Fibroblast of lung (primary cell): ENCODE data around the gene BRINP2. TPM values are rescaled to one million over a fixed set of nuclear protein-coding genes. Genes with fewer than 3 reads are reported as not detected.

Source experiments
- DNase-seq, 2 donors: peaks; one replicate each; pipeline versions ENCODE4 v3.0.0 to v3.0.0-alpha.2; 2010; ENCODE audit warnings: low read depth in 2 of 2
- H2AFZ ChIP-seq: 2 replicates; pipeline ENCODE4 v1.5.1; 2012; ENCODE audit warnings: low read length, control low read depth, inconsistent platforms
- H3K27ac ChIP-seq: 2 replicates; pipeline ENCODE4 v1.5.1; 2011; ENCODE audit warnings: low read length, control low read depth; ENCODE audit not compliant: insufficient read depth
- H3K27me3 ChIP-seq: 2 replicates; pipeline ENCODE4 v1.5.1; 2011; ENCODE audit warnings: mild to moderate bottlenecking, low read length; ENCODE audit not compliant: control insufficient read depth, insufficient read depth
- H3K36me3 ChIP-seq: 2 replicates; pipeline ENCODE4 v1.5.1; 2011; ENCODE audit warnings: low read length; ENCODE audit not compliant: control insufficient read depth, insufficient read depth
- H3K4me1 ChIP-seq: 2 replicates; pipeline ENCODE4 v1.5.1; 2011; ENCODE audit warnings: low read length; ENCODE audit not compliant: control insufficient read depth, insufficient read depth; ENCODE audit errors: extremely low read depth
- H3K4me2 ChIP-seq: 2 replicates; pipeline ENCODE4 v1.5.1; 2011; ENCODE audit warnings: low read length, control low read depth; ENCODE audit not compliant: insufficient read depth; ENCODE audit errors: extremely low read depth
- H3K4me3 ChIP-seq, 4 experiments: fragments of 200-600 bp in 1 of 4; sonication (generic) in 1 of 4; replicated peaks in 1 of 4; 2 replicates each; pipeline ENCODE4 v1.5.1; 2011 to 2016; ENCODE audit warnings: low read length in 4 of 4, low read depth in 3 of 4, mild to moderate bottlenecking in 3 of 4, control low read depth in 2 of 4, inconsistent platforms in 1 of 4, mixed read lengths in 1 of 4; ENCODE audit not compliant: insufficient read depth in 1 of 4; ENCODE audit errors: control extremely low read depth in 1 of 4
- H3K79me2 ChIP-seq: 2 replicates; pipeline ENCODE4 v1.5.1; 2012; ENCODE audit warnings: mild to moderate bottlenecking, low read length, inconsistent platforms; ENCODE audit not compliant: control insufficient read depth, insufficient read depth
- H3K9ac ChIP-seq: 2 replicates; pipeline ENCODE4 v1.5.1; 2011; ENCODE audit warnings: mild to moderate bottlenecking, low read length, control low read depth; ENCODE audit not compliant: insufficient read depth
- H3K9me3 ChIP-seq: 2 replicates; pipeline ENCODE4 v1.5.1; 2012; ENCODE audit warnings: low read depth, low read length; ENCODE audit not compliant: control insufficient read depth, insufficient read depth
- H4K20me1 ChIP-seq: 2 replicates; pipeline ENCODE4 v1.5.1; 2011; ENCODE audit warnings: low read length; ENCODE audit not compliant: control insufficient read depth, insufficient read depth; ENCODE audit errors: extremely low read depth
- EZH2 ChIP-seq: IDR thresholded peaks from 2 replicates; pipeline ENCODE4 v1.5.1; 2012; ENCODE audit warnings: low read length, control low read depth, mild to moderate bottlenecking; ENCODE audit errors: missing control alignments
- polyA plus RNA-seq, 2 donors: library from polyadenylated mRNA; depleted of rRNA in 1 of 2; stranded (reverse) in 1 of 2; unstranded in 1 of 2; fragments of >200 nt; gene quantifications; 2 replicates each; pipeline ENCODE4 v1.2.1, GENCODE V29; 2011 to 2012; ENCODE audit warnings: missing spikeins in 1 of 2
- total RNA-seq: library from RNA; depleted of rRNA; stranded (reverse); fragments of >200 nt; gene quantifications from 2 replicates; pipeline ENCODE4 v1.2.1, GENCODE V29; 2014
- TF ChIP-seq, protein P1 (sequence below), 2 donors: IDR thresholded peaks in 1 of 2; conservative IDR thresholded peaks in 1 of 2; 1 replicate in 1 of 2; 2 replicates in 1 of 2; pipeline ENCODE4 v1.5.1; 2011 to 2012; ENCODE audit warnings: low read length in 2 of 2, control low read depth in 1 of 2, inconsistent platforms in 1 of 2, low read depth in 1 of 2, mild to moderate bottlenecking in 1 of 2

BRINP2 gene
- total and polyA plus RNA-seq, 2 donors (not counting 1 experiment from before 2014, with no cell fraction given), result under 0.01 to 0.02 TPM

GRCh38 chr1:177163844-177164379 is 6.8 kb upstream of the BRINP2 start:
- Histone ChIP-seq H3K9ac (no peak overlapping the region), H3K4me1 (no peaks in the 10 kb centered on the region), H4K20me1 (no peaks in the 10 kb centered on the region), H3K36me3 (no peaks in the 10 kb centered on the region), H3K27me3 (peaks cover 30% of the 10 kb centered on the region), H2AFZ (peak overlapping the region; percentile 24), H3K79me2 (no peaks in the 10 kb centered on the region), H3K9me3 (no peaks in the 10 kb centered on the region), H3K4me3 (peak overlapping the region in 2 of 4 experiments; percentile 11 to 49), H3K27ac (no peak overlapping the region), H3K4me2 (peak overlapping the region; percentile 75)
- no peak for TF ChIP-seq EZH2
- TF ChIP-seq, protein P1, sequence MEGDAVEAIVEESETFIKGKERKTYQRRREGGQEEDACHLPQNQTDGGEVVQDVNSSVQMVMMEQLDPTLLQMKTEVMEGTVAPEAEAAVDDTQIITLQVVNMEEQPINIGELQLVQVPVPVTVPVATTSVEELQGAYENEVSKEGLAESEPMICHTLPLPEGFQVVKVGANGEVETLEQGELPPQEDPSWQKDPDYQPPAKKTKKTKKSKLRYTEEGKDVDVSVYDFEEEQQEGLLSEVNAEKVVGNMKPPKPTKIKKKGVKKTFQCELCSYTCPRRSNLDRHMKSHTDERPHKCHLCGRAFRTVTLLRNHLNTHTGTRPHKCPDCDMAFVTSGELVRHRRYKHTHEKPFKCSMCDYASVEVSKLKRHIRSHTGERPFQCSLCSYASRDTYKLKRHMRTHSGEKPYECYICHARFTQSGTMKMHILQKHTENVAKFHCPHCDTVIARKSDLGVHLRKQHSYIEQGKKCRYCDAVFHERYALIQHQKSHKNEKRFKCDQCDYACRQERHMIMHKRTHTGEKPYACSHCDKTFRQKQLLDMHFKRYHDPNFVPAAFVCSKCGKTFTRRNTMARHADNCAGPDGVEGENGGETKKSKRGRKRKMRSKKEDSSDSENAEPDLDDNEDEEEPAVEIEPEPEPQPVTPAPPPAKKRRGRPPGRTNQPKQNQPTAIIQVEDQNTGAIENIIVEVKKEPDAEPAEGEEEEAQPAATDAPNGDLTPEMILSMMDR (conservative IDR thresholded peaks at IDR 0.05 in 1 of 2, IDR thresholded peaks at IDR 0.05 in 1 of 2; ENCODE audit: low read depth in 1 of 2, low read length in 2 of 2), result no peak
- no peak for DNase-seq

- Histone ChIP-seq H3K4me3 (peak within 1 kb of the TSS; percentile 11 to 49 (median 33)), H3K4me2 (peak within 1 kb of the TSS; percentile 75), H3K9ac (no peak within 1 kb of the TSS), H3K27me3 (peaks cover 31% of the 10 kb centered on the region), H3K4me1 (no peaks in the 10 kb centered on the region), H3K79me2 (no peaks in the 10 kb centered on the region), H3K9me3 (no peaks in the 10 kb centered on the region), H3K36me3 (no peaks in the 10 kb centered on the region), H3K27ac (no peak within 1 kb of the TSS), H4K20me1 (no peaks in the 10 kb centered on the region), H2AFZ (peak within 1 kb of the TSS; percentile 24)
- DNase-seq, result peak in 1 of 2 donors; percentile 11
- TF ChIP-seq, protein P1 (conservative IDR thresholded peaks at IDR 0.05 in 1 of 2, IDR thresholded peaks at IDR 0.05 in 1 of 2; ENCODE audit: low read depth in 1 of 2, low read length in 2 of 2), result no peak
- TF ChIP-seq EZH2, result no peak
These were observed 6.2 kb upstream of the BRINP2 start, which contains the start of gene ASTN1 for GRCh38 chr1:177164380-177165068. Gene ASTN1 (minus strand): TSS chr1:177164712. CDS start chr1:177164676, 36 bp downstream.

DNA sequence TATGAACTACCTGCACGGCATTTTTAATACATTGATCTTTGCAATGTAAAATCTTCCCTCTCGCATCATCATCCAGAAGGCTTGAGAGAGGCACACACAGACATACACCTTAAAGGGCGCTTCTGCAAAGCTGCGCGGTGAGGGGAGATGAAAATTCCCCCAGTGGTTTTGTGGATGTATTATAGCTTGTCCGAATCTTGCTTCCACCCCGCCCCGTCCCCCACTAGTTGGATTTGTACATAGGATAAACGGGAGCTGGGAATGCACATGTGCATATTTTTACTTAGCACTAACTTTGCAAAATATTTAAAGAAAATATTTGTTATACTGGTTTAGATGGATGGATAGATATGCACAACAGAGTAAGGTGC is 5.7 kb upstream of the BRINP2 start:
- TF ChIP-seq, protein P1 (conservative IDR thresholded peaks at IDR 0.05 in 1 of 2, IDR thresholded peaks at IDR 0.05 in 1 of 2; ENCODE audit: low read depth in 1 of 2, low read length in 2 of 2), result no peak
- no peak for TF ChIP-seq EZH2
- H3K4me3 ChIP-seq, result peak overlapping the region in 2 of 4 experiments; percentile 28 to 49
- H3K27me3 ChIP-seq, result peaks cover 36% of the 10 kb centered on the region
- no peaks in the 10 kb centered on the region for H3K79me2 ChIP-seq
- H3K9me3 ChIP-seq, result no peaks in the 10 kb centered on the region
- H3K9ac ChIP-seq, result no peak overlapping the region
- peak overlapping the region; percentile 59 for H3K4me2 ChIP-seq
- H3K4me1 ChIP-seq, result no peaks in the 10 kb centered on the region
- H4K20me1 ChIP-seq, result no peaks in the 10 kb centered on the region
- no peaks in the 10 kb centered on the region for H3K36me3 ChIP-seq
- no peak for DNase-seq
- H3K27ac ChIP-seq, result no peak overlapping the region
- no peak overlapping the region for H2AFZ ChIP-seq
